ENCODE results near the gene KCTD13. TPM values are rescaled to one million over a fixed set of nuclear protein-coding genes. Genes with fewer than 3 reads are reported as not detected.

KCTD13 gene
- total RNA-seq, 3 donors from 2014 or later (not counting 1 experiment from before 2014, with no cell fraction given) = 36.1 to 54.0 (median 51.7) TPM

DNA sequence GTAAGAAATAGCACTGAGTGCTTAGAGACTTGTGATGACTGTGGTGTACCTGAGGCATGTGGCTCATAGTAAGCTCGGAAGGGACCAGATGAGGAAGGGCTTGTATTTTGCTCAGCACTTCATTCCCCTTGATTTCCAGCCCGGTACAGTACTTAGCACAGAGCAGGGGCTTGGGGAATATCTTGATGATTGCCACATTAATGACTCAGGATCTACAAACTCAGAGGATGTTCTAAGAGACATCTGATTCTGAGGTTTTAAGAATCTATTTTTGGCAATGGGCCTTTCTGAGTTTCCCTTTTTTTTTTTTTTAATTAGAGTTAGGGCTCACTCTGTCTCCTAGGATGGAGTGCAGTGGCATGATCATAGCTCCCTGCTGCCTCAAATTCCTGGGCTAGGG, 16.6 kb downstream of the KCTD13 start:
- no peaks in the 10 kb centered on the region for H3K36me3 Mint-ChIP-seq
- Histone ChIP-seq H3K9me3 (ENCODE audit: control insufficient read depth, insufficient read depth, low read length) (no peaks in the 10 kb centered on the region), H3K27ac (ENCODE audit: low read length) (no peak overlapping the region), H3K4me3 (ENCODE audit: low read length) (no peak overlapping the region), H3K27me3 (ENCODE audit: control insufficient read depth, insufficient read depth, low read length) (no peaks in the 10 kb centered on the region), H3K36me3 (ENCODE audit: control insufficient read depth, insufficient read depth, low read length) (peaks cover 4% of the 10 kb centered on the region), H3K4me1 (ENCODE audit: control insufficient read depth, insufficient read depth, low read length) (no peaks in the 10 kb centered on the region)
- TF ChIP-seq CTCF (IDR thresholded peaks at IDR 0.05) = no peak
- ATAC-seq (no peak), DNase-seq (no peak)
- H3K4me3 Mint-ChIP-seq = no peak overlapping the region
- no peak overlapping the region for H3K27ac Mint-ChIP-seq
- H3K4me1 Mint-ChIP-seq = no peaks in the 10 kb centered on the region
- intact Hi-C loops (cut with micrococcal nuclease) = no loop called here
- no peaks in the 10 kb centered on the region for H3K9me3 Mint-ChIP-seq
- H3K27me3 Mint-ChIP-seq (ENCODE audit: low read depth in 2 of 2) = no peaks in the 10 kb centered on the region
- WGBS (ENCODE audit: insufficient coverage) = 83% methylated on average over 2 of the region's 2 CpGs

DNA sequence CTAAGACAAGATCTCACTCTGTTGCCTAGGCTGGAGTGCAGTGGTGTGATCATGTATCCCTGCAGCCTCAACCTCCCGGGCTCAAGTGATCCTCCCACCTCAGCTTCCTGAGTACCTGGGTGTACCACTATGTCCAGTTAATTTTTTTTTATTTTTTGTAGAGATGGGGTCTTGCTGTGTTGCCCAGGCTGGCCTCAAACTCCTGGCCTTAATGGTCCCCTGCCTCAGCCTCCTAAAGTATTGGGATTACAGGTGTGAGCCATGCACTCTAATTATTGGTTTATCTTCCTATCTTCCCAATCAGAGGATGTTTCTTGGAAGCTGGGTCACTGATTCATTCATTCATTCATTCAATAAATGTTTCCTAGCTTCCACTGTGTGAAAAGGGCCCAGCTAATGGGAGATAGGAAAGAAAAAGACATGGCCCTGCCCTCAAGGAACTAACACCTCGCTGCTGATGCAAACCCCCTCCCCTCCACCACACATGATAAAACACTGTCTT, 17.3 kb downstream of the KCTD13 start:
- peaks cover 4% of the 10 kb centered on the region for H3K36me3 ChIP-seq (ENCODE audit: control insufficient read depth, insufficient read depth, low read length)
- no peaks in the 10 kb centered on the region for H3K4me1 ChIP-seq (ENCODE audit: control insufficient read depth, insufficient read depth, low read length)
- no peaks in the 10 kb centered on the region for H3K27me3 ChIP-seq (ENCODE audit: control insufficient read depth, insufficient read depth, low read length)
- no peak for TF ChIP-seq CTCF (IDR thresholded peaks at IDR 0.05)
- Mint-ChIP-seq H3K27me3 (ENCODE audit: low read depth in 2 of 2) (peaks cover 0 to under 1% of the 10 kb centered on the region in 2 donors), H3K36me3 (no peaks in the 10 kb centered on the region), H3K27ac (no peak overlapping the region), H3K9me3 (no peaks in the 10 kb centered on the region), H3K4me1 (no peaks in the 10 kb centered on the region), H3K4me3 (no peak overlapping the region)
- H3K4me3 ChIP-seq (ENCODE audit: low read length) = no peak overlapping the region
- no peak overlapping the region for H3K27ac ChIP-seq (ENCODE audit: low read length)
- no peak for ATAC-seq
- no peaks in the 10 kb centered on the region for H3K9me3 ChIP-seq (ENCODE audit: control insufficient read depth, insufficient read depth, low read length)
- 91% methylated on average over 1 of the region's 2 CpGs for WGBS (ENCODE audit: insufficient coverage)
- intact Hi-C loops (cut with micrococcal nuclease) = no loop called here
- no peak for DNase-seq

DNA sequence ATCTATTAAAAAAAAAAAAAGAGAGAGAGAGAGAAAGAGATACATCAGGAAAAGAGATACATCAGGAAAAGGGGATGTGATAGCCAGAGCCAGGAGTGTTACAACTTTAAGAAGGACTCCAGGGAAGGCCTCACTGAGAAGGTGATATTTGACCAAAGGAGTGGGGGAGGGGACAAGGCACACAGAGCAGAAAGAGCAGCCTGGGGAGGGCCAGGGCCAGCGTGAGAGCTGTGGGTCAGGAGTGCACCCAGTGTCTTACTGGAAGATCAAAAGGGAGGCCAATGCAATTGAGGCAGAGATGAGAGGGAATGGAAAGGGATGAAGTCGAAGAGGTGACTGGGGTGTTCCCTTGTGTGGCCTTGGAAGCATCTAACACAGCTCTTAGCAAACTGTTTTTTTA, 18.1 kb downstream of the KCTD13 start:
- Mint-ChIP-seq H3K27ac (no peak overlapping the region), H3K9me3 (no peaks in the 10 kb centered on the region), H3K36me3 (no peaks in the 10 kb centered on the region), H3K4me1 (no peaks in the 10 kb centered on the region), H3K4me3 (no peak overlapping the region), H3K27me3 (ENCODE audit: low read depth in 2 of 2) (peaks cover 0 to 4% of the 10 kb centered on the region in 2 donors)
- ATAC-seq = no peak
- no peaks in the 10 kb centered on the region for H3K36me3 ChIP-seq (ENCODE audit: control insufficient read depth, insufficient read depth, low read length)
- no peak overlapping the region for H3K4me3 ChIP-seq (ENCODE audit: low read length)
- no peak overlapping the region for H3K27ac ChIP-seq (ENCODE audit: low read length)
- DNase-seq = no peak
- 96% methylated on average over 2 of the region's 2 CpGs for WGBS (ENCODE audit: insufficient coverage)
- no peaks in the 10 kb centered on the region for H3K9me3 ChIP-seq (ENCODE audit: control insufficient read depth, insufficient read depth, low read length)
- H3K27me3 ChIP-seq (ENCODE audit: control insufficient read depth, insufficient read depth, low read length) = no peaks in the 10 kb centered on the region
- intact Hi-C loops (cut with micrococcal nuclease) = no loop called here
- TF ChIP-seq CTCF (IDR thresholded peaks at IDR 0.05) = no peak
- no peaks in the 10 kb centered on the region for H3K4me1 ChIP-seq (ENCODE audit: control insufficient read depth, insufficient read depth, low read length)

GRCh38 chr16:29906520-29907244, 19.3 kb downstream of the KCTD13 start:
- no peak overlapping the region for H3K4me3 Mint-ChIP-seq
- DNase-seq = no peak
- no peaks in the 10 kb centered on the region for H3K36me3 ChIP-seq (ENCODE audit: control insufficient read depth, insufficient read depth, low read length)
- no peaks in the 10 kb centered on the region for H3K4me1 ChIP-seq (ENCODE audit: control insufficient read depth, insufficient read depth, low read length)
- no peaks in the 10 kb centered on the region for H3K36me3 Mint-ChIP-seq
- no peaks in the 10 kb centered on the region for H3K27me3 ChIP-seq (ENCODE audit: control insufficient read depth, insufficient read depth, low read length)
- H3K27ac Mint-ChIP-seq = no peak overlapping the region
- no peak overlapping the region for H3K4me3 ChIP-seq (ENCODE audit: low read length)
- H3K4me1 Mint-ChIP-seq = no peaks in the 10 kb centered on the region
- H3K9me3 ChIP-seq (ENCODE audit: control insufficient read depth, insufficient read depth, low read length) = no peaks in the 10 kb centered on the region
- H3K27me3 Mint-ChIP-seq (ENCODE audit: low read depth in 2 of 2) = peaks cover 0 to 8% of the 10 kb centered on the region in 2 donors
- intact Hi-C loops (cut with micrococcal nuclease) = no loop called here
- H3K27ac ChIP-seq (ENCODE audit: low read length) = no peak overlapping the region
- no peak for ATAC-seq
- no peaks in the 10 kb centered on the region for H3K9me3 Mint-ChIP-seq
- no peak for TF ChIP-seq CTCF (IDR thresholded peaks at IDR 0.05)
- WGBS (ENCODE audit: insufficient coverage) = 93% methylated on average over 23 of the region's 23 CpGs
